Measurements from ENCODE around the gene DMTF1. TPM values are rescaled to one million over a fixed set of nuclear protein-coding genes. Genes with fewer than 3 reads are reported as not detected.

The DMTF1 gene
- total and polyA plus RNA-seq, 2 of the 4 experiments (the other 2 are of a cell fraction) = 59.0 to 69.0 TPM

- intact Hi-C loops (cut with micrococcal nuclease) = loop anchor here (5.0 to 10.0 kb wide), 4 partner anchors 163 to 720 kb away; partner anchors contain the start of genes CROT, DBF4 and SLC25A40
- WGBS, 2 experiments (ENCODE audit: extremely low coverage in 2 of 2, insufficient read length in 1 of 2) = no CpG with 5 or more reads among the region's 3 CpGs
Observed at GRCh38 chr7:87154569-87154968, 2.3 kb downstream of the DMTF1 start.

More at GRCh38 chr7:87154569-87154968, 2.3 kb downstream of the DMTF1 start:
- peak overlapping the region; percentile 79 for H2BK5ac ChIP-seq (ENCODE audit: low read depth, low read length, poor library complexity, severe bottlenecking)
- DNase-seq (no peak), ATAC-seq (ENCODE audit: low read depth) (no peak)
- POLR2A ChIA-PET (ENCODE audit: unreplicated experiment) = no interaction called here
- H3K56ac ChIP-seq (ENCODE audit: extremely low read depth, insufficient read depth, low read length) = no peak overlapping the region
- H3K4me1 ChIP-seq (ENCODE audit: control insufficient read depth, insufficient read depth, low read length) = 0 out of 2 replicates have a peak, but pooled peaks cover 2% of the 10 kb centered on the region
- no peak overlapping the region for H3K18ac ChIP-seq (ENCODE audit: low read depth, low read length)
- H3K14ac ChIP-seq (replicated peaks; ENCODE audit: low read depth, low read length) = no peak overlapping the region
- H3K4me2 ChIP-seq (ENCODE audit: low read depth, low read length) = peak overlapping the region; percentile 97
- no peak overlapping the region for H2BK120ac ChIP-seq (ENCODE audit: low read depth, low read length)
- BruUV-seq (replicated peaks) = no TSS peak
- H2BK20ac ChIP-seq (ENCODE audit: low read depth, low read length) = no peak overlapping the region
- H3K27me3 ChIP-seq (ENCODE audit: control insufficient read depth, insufficient read depth, low read length) = no peaks in the 10 kb centered on the region
- in situ Hi-C loops (cut with MboI; ENCODE audit: low sequenced_read_pairs) = no loop called here
- peaks cover 7 to 10% of the 10 kb centered on the region in 2 experiments; a peak in 2 of 4 replicates for H3K79me1 ChIP-seq (ENCODE audit: low read depth in 1 of 2, low read length in 2 of 2)
- H2BK15ac ChIP-seq (ENCODE audit: low read depth, low read length) = no peak overlapping the region
- peak overlapping the region; percentile 86; the same call in 1 of the 2 replicates for H3K23ac ChIP-seq (ENCODE audit: low read depth, low read length)
- no peak overlapping the region for H2AK5ac ChIP-seq (ENCODE audit: low read depth, low read length)
- dilution Hi-C loops (cut with HindIII; ENCODE audit: low sequenced_read_pairs, unreplicated experiment) = no loop called here
- H2AFZ ChIP-seq (replicated peaks; ENCODE audit: low read length, poor library complexity) = no peak overlapping the region
- no peaks in the 10 kb centered on the region for H3K36me3 ChIP-seq (ENCODE audit: control insufficient read depth, insufficient read depth, low read length)
- H3K9ac ChIP-seq (ENCODE audit: low read depth, low read length) = peak overlapping the region; percentile 63; the same call in 1 of the 2 replicates
- no peak overlapping the region for H4K5ac ChIP-seq (ENCODE audit: low read depth, low read length)
- no peaks in the 10 kb centered on the region for H3K9me3 ChIP-seq (ENCODE audit: control insufficient read depth, insufficient read depth, low read length)
- H3K4me3 ChIP-seq (ENCODE audit: insufficient read depth, low read depth, low read length) = peak overlapping the region; percentile 81
- H3K4ac ChIP-seq (ENCODE audit: low read depth, low read length) = no peak overlapping the region
- H4K20me1 ChIP-seq (ENCODE audit: insufficient read depth, low read length) = peaks cover 33% of the 10 kb centered on the region
- CTCF ChIA-PET = no interaction called here
- H4K8ac ChIP-seq (ENCODE audit: low read depth in 2 of 2, low read length in 2 of 2) = no peak overlapping the region
- no peaks in the 10 kb centered on the region; the same call in 1 of the 2 replicates for H3K9me1 ChIP-seq (ENCODE audit: insufficient read depth, low read length)
- no peak overlapping the region for H4K91ac ChIP-seq (ENCODE audit: insufficient read depth, low read depth, low read length)
- H2AK9ac ChIP-seq (replicated peaks; ENCODE audit: low read depth, low read length, poor library complexity) = no peak overlapping the region
- H3K27ac ChIP-seq (ENCODE audit: insufficient read depth, low read length) = no peak overlapping the region
- TF ChIP-seq SMC3 (IDR thresholded peaks at IDR 0.05; ENCODE audit: low read depth, low read length) (no peak), CHD1 (IDR thresholded peaks at IDR 0.05; ENCODE audit: low read depth, low read length) (no peak), BHLHE40 (IDR thresholded peaks at IDR 0.05; ENCODE audit: low read depth, low read length) (no peak), MAFK (IDR thresholded peaks at IDR 0.05; ENCODE audit: low read depth, low read length) (no peak), USF2 (IDR thresholded peaks at IDR 0.05; ENCODE audit: low read depth, low read length) (no peak), MXI1 (IDR thresholded peaks at IDR 0.05; ENCODE audit: borderline replicate concordance, low read depth, low read length) (no peak), ELK1 (IDR thresholded peaks at IDR 0.05; ENCODE audit: borderline replicate concordance, low read depth, low read length) (no peak), RCOR1 (IDR thresholded peaks at IDR 0.05; ENCODE audit: insufficient replicate concordance, low read length) (no peak), CEBPB (IDR thresholded peaks at IDR 0.05; ENCODE audit: low read depth, low read length) (no peak), CTCF (conservative IDR thresholded peaks at IDR 0.05; ENCODE audit: low read depth, low read length) (no peak), MAZ (IDR thresholded peaks at IDR 0.05; ENCODE audit: borderline replicate concordance, low read depth, low read length) (no peak), FOS (IDR thresholded peaks at IDR 0.05; ENCODE audit: low read depth, low read length) (no peak), NFE2L2 (IDR thresholded peaks at IDR 0.05; ENCODE audit: low read depth, low read length) (no peak), RFX5 (IDR thresholded peaks at IDR 0.05; ENCODE audit: low read depth, low read length) (no peak), POLR2A (IDR thresholded peaks at IDR 0.05; ENCODE audit: low read depth, low read length) (no peak), RAD21 (IDR thresholded peaks at IDR 0.05; ENCODE audit: low read length) (no peak)

Data from IMR-90 (cell line).